HG03342 (cell line): ENCODE data around the gene TSPAN9.

Experiments used
- ATAC-seq: cut with Tn5 transposase; IDR thresholded peaks from one replicate; pipeline ENCODE4 v1.9.1; 2021; ENCODE audit warnings: mild to moderate bottlenecking, moderate library complexity; ENCODE audit not compliant: unreplicated experiment

TSPAN9 gene

GRCh38 chr12:3288690-3289089 is 211.5 kb downstream of the TSPAN9 start:
- no peak for ATAC-seq

GRCh38 chr12:3289702-3290101 is 212.5 kb downstream of the TSPAN9 start:
- ATAC-seq = no peak

- ATAC-seq = no peak
Measured at GRCh38 chr12:3291939-3292338, 214.8 kb downstream of the TSPAN9 start.

GRCh38 chr12:3292677-3293412 is 215.7 kb downstream of the TSPAN9 start:
- ATAC-seq = no peak

- ATAC-seq = no peak
Measured at GRCh38 chr12:3293446-3294161, 216.4 kb downstream of the TSPAN9 start.

GRCh38 chr12:3294481-3294911 is 217.3 kb downstream of the TSPAN9 start:
- ATAC-seq = no peak

GRCh38 chr12:3295225-3295624 is 218.0 kb downstream of the TSPAN9 start:
- no peak for ATAC-seq

- ATAC-seq = no peak
Measured at GRCh38 chr12:3295646-3296408, 218.6 kb downstream of the TSPAN9 start.

- no peak for ATAC-seq
Measured at GRCh38 chr12:3296409-3296701, 219.2 kb downstream of the TSPAN9 start.

- no peak for ATAC-seq
Measured at GRCh38 chr12:3298603-3299002, 221.4 kb downstream of the TSPAN9 start.

GRCh38 chr12:3299929-3300832 is 223.0 kb downstream of the TSPAN9 start:
- peak; percentile 64 for ATAC-seq

- no peak for ATAC-seq
Measured at GRCh38 chr12:3300833-3301401, 223.7 kb downstream of the TSPAN9 start.

GRCh38 chr12:3302401-3303041 is 225.3 kb downstream of the TSPAN9 start:
- ATAC-seq = no peak

GRCh38 chr12:3303410-3304136 is 226.4 kb downstream of the TSPAN9 start:
- no peak for ATAC-seq

GRCh38 chr12:3304436-3305165 is 227.4 kb downstream of the TSPAN9 start:
- no peak for ATAC-seq

GRCh38 chr12:3305464-3305863 is 228.3 kb downstream of the TSPAN9 start:
- no peak for ATAC-seq

GRCh38 chr12:3305904-3306619 is 228.9 kb downstream of the TSPAN9 start:
- no peak for ATAC-seq

- no peak for ATAC-seq
Measured at GRCh38 chr12:3307389-3307788, 230.2 kb downstream of the TSPAN9 start.
